Suprapubic skin (tissue), 3 donors: ENCODE data around the gene CNDP1.

Source experiments
- EP300 ChIP-seq: sonication (generic); formaldehyde crosslinking; IDR thresholded peaks from one replicate; pipeline ENCODE4 v1.6.1; 2017; ENCODE audit warnings: antibody characterized with exemption
- POLR2A ChIP-seq, 2 donors: fragments of 450-650 bp; IDR thresholded peaks; one replicate each; pipeline ENCODE4 v1.6.1; 2017; ENCODE audit warnings: antibody characterized with exemption in 2 of 2, mild to moderate bottlenecking in 2 of 2, moderate library complexity in 2 of 2
- TF ChIP-seq, protein P1 (sequence below), 2 donors: fragments of 200-600 bp in 1 of 2; fragments of 450-650 bp in 1 of 2; sonication (generic) in 1 of 2; IDR thresholded peaks; one replicate each; pipeline ENCODE4 v1.5.1; 2016 to 2019; ENCODE audit warnings: antibody characterized with exemption in 2 of 2, mild to moderate bottlenecking in 1 of 2, moderate library complexity in 1 of 2

DNA sequence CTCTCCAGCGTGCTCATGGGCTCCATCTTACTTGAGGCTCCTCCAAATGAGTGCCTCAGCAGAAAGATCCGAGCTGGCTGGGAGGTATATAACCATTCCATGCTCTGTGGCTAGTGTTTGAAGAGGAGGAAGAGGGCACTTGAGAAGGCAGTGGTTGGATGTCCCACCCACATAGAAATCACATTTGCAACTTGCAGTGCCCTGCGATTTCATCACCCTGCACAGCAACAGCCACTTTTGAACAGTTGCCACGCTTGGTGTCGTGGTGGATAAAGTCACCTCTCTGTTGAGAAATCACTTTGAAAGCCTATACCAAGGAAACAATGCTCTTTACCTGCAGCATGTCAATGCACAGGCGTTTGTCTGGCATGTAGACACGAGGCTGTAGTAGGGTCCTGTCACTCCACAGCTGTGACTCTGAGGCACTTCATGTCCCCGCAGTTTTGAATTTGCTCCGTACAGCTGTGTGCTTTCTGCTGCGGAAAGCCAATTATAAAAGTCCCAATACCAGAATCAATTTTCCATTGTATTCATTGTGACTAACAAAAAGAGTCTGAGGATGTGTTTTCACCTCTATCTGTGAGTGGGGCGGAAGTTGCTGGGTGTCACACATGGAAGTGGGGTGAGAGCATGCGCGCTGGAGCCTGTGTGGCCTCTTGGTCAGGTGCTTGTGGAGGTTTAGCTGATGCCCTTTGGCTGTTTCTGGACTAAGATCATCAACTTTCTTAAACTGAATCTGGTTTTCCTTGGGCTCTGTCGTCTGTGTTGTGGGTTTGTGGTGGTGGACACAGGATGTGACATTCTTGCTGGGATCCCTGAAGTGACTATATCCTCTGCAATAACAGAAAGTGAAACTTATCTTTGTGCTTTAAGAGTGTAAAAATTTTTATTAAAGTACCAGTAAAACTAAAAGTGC lies 35.3 kb upstream of the CNDP1 start:
- TF ChIP-seq, protein P1, sequence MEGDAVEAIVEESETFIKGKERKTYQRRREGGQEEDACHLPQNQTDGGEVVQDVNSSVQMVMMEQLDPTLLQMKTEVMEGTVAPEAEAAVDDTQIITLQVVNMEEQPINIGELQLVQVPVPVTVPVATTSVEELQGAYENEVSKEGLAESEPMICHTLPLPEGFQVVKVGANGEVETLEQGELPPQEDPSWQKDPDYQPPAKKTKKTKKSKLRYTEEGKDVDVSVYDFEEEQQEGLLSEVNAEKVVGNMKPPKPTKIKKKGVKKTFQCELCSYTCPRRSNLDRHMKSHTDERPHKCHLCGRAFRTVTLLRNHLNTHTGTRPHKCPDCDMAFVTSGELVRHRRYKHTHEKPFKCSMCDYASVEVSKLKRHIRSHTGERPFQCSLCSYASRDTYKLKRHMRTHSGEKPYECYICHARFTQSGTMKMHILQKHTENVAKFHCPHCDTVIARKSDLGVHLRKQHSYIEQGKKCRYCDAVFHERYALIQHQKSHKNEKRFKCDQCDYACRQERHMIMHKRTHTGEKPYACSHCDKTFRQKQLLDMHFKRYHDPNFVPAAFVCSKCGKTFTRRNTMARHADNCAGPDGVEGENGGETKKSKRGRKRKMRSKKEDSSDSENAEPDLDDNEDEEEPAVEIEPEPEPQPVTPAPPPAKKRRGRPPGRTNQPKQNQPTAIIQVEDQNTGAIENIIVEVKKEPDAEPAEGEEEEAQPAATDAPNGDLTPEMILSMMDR (IDR thresholded peaks at IDR 0.05): no peak
- no peak for TF ChIP-seq POLR2A (IDR thresholded peaks at IDR 0.05)
- no peak for TF ChIP-seq EP300
